B cell (primary cell): ENCODE data around the gene PPP1R14D.

Experiments
- EZH2 ChIP-seq: IDR thresholded peaks from 2 replicates; pipeline ENCODE4 v1.6.1; 2012; ENCODE audit warnings: borderline replicate concordance, low read depth, mild to moderate bottlenecking, moderate library complexity, low read length; ENCODE audit not compliant: insufficient read depth, poor library complexity, severe bottlenecking
- TF ChIP-seq, protein P1 (sequence below): fragments of 200-600 bp; IDR thresholded peaks from one replicate; pipeline ENCODE4 v1.8.0; 2022; ENCODE audit warnings: antibody characterized with exemption, mild to moderate bottlenecking

DNA sequence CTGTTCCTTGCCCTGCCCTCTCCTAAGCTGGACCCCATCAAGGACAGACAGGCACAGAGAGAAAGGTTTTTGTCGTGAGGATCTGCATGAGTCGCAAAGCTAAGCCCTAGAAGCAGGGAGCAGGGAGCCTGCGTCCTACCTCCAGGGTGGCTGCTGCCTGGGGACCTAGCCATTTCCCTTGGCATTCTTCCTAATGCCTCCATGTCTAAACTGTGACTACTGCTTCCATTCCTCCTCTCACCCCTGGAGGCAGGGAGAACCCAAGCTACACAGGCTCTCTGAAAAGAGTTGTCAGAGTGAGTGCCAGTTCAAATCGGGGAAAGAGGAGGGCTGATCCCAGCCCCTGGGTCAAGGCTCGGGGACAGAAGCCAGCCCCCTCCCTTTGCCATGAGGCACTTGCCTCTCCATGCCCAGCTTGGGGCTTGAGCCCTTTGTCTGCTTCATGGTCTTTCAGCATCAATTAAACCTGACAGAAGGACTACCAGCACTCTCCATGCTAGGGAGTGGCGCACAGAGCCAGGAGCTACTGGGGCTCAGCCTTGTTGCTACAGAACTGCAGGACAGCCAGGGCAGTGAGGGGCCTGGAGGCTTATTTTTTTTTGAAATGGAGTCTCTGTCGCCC lies 62.2 kb downstream of the PPP1R14D start:
- TF ChIP-seq, protein P1, sequence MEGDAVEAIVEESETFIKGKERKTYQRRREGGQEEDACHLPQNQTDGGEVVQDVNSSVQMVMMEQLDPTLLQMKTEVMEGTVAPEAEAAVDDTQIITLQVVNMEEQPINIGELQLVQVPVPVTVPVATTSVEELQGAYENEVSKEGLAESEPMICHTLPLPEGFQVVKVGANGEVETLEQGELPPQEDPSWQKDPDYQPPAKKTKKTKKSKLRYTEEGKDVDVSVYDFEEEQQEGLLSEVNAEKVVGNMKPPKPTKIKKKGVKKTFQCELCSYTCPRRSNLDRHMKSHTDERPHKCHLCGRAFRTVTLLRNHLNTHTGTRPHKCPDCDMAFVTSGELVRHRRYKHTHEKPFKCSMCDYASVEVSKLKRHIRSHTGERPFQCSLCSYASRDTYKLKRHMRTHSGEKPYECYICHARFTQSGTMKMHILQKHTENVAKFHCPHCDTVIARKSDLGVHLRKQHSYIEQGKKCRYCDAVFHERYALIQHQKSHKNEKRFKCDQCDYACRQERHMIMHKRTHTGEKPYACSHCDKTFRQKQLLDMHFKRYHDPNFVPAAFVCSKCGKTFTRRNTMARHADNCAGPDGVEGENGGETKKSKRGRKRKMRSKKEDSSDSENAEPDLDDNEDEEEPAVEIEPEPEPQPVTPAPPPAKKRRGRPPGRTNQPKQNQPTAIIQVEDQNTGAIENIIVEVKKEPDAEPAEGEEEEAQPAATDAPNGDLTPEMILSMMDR, result no peak
- TF ChIP-seq EZH2, result no peak
